Upper lobe of right lung (tissue), 1 donor: ENCODE measurements around the gene TIFAB. TPM values are rescaled to one million over a fixed set of nuclear protein-coding genes. Genes with fewer than 3 reads are reported as not detected.
A peak's percentile ranks its signal among the peaks of the same experiment; 100 is the strongest.

Experiments
- ATAC-seq: fragments of 200-7000 bp; cut with Tn5 transposase; one replicate; pipeline ENCODE4 v1.9.1; 2020; ENCODE audit warnings: mild to moderate bottlenecking, moderate library complexity
- DNase-seq: peaks from one replicate; pipeline ENCODE4 v3.0.0-alpha.2; 2020
- H3K27ac ChIP-seq: fragments of 200-600 bp; one replicate; pipeline ENCODE4 v1.8.0; 2022
- H3K27me3 ChIP-seq: fragments of 200-600 bp; one replicate; pipeline ENCODE4 v1.8.0; 2022; ENCODE audit warnings: mild to moderate bottlenecking
- H3K36me3 ChIP-seq: fragments of 200-600 bp; one replicate; pipeline ENCODE4 v1.8.0; 2022
- H3K4me1 ChIP-seq: fragments of 200-600 bp; one replicate; pipeline ENCODE4 v1.8.0; 2022
- H3K4me3 ChIP-seq: fragments of 200-600 bp; one replicate; pipeline ENCODE4 v1.8.0; 2022; ENCODE audit warnings: mild to moderate bottlenecking
- H3K9me3 ChIP-seq: fragments of 200-600 bp; one replicate; pipeline ENCODE4 v1.8.0; 2022
- CTCF ChIP-seq: fragments of 200-600 bp; IDR thresholded peaks from one replicate; pipeline ENCODE4 v1.8.0; 2022; ENCODE audit warnings: antibody characterized with exemption
- intact Hi-C: fragments of 100-400 bp; cut with DNase I; formaldehyde crosslinking; loops from one replicate; pipeline ENCODE4 v1.11.0; 2022
- total RNA-seq: library from RNA; stranded (reverse); fragmentation: NEBNext Ultra II Directional; extraction: Animal tissue kit (Norgen Biotek cat#: 25700); gene quantifications from one replicate; pipeline ENCODE4 v1.2.1, GENCODE V29; 2021
- donor health status: DM: no; HTN: yes; CAD: no; lungs with severe emphysema.

Gene TIFAB
- total RNA-seq, 1 donor from 2014 or later = 0.43 TPM

GRCh38 chr5:135455876-135456237 is 3.7 kb upstream of the TIFAB start:
- no peak overlapping the region for H3K27ac ChIP-seq
- intact Hi-C loops = no loop called here
- TF ChIP-seq CTCF = no peak
- no peaks in the 10 kb centered on the region for H3K9me3 ChIP-seq
- ATAC-seq (no peak), DNase-seq (peak; percentile 66)
- H3K36me3 ChIP-seq = no peaks in the 10 kb centered on the region
- no peak overlapping the region for H3K4me3 ChIP-seq
- no peaks in the 10 kb centered on the region for H3K27me3 ChIP-seq
- peaks cover 26% of the 10 kb centered on the region for H3K4me1 ChIP-seq

GRCh38 chr5:135454946-135455345 is 2.8 kb upstream of the TIFAB start:
- peaks cover 26% of the 10 kb centered on the region for H3K4me1 ChIP-seq
- no peaks in the 10 kb centered on the region for H3K27me3 ChIP-seq
- no peak for TF ChIP-seq CTCF
- no peak for DNase-seq
- no peak overlapping the region for H3K4me3 ChIP-seq
- no peaks in the 10 kb centered on the region for H3K9me3 ChIP-seq
- no peaks in the 10 kb centered on the region for H3K36me3 ChIP-seq
- no peak overlapping the region for H3K27ac ChIP-seq
- intact Hi-C loops = no loop called here
- no peak for ATAC-seq

GRCh38 chr5:135453613-135454012 is 1.5 kb upstream of the TIFAB start:
- no peaks in the 10 kb centered on the region for H3K36me3 ChIP-seq
- H3K27ac ChIP-seq = no peak overlapping the region
- ATAC-seq = no peak
- no peak for DNase-seq
- peaks cover 17% of the 10 kb centered on the region for H3K4me1 ChIP-seq
- H3K9me3 ChIP-seq = no peaks in the 10 kb centered on the region
- H3K4me3 ChIP-seq = no peak overlapping the region
- H3K27me3 ChIP-seq = peaks cover 7% of the 10 kb centered on the region
- intact Hi-C loops = no loop called here
- TF ChIP-seq CTCF = no peak

GRCh38 chr5:135451581-135452320 is 400 bp downstream of the TIFAB start:
- intact Hi-C loops = no loop called here
- Histone ChIP-seq H3K9me3 (no peaks in the 10 kb centered on the region), H3K27ac (no peak overlapping the region), H3K4me3 (no peak overlapping the region), H3K4me1 (peaks cover 6% of the 10 kb centered on the region), H3K36me3 (no peaks in the 10 kb centered on the region), H3K27me3 (peaks cover 7% of the 10 kb centered on the region)
- ATAC-seq = no peak
- DNase-seq = peak; percentile 49
- no peak for TF ChIP-seq CTCF

- intact Hi-C loops = no loop called here
- no peak overlapping the region for H3K27ac ChIP-seq
- ATAC-seq = no peak
These were observed 1.2 kb downstream of the TIFAB start for GRCh38 chr5:135450952-135451351.

More at GRCh38 chr5:135450952-135451351, 1.2 kb downstream of the TIFAB start:
- Histone ChIP-seq H3K27me3 (peaks cover 7% of the 10 kb centered on the region), H3K9me3 (no peaks in the 10 kb centered on the region), H3K4me3 (no peak overlapping the region), H3K36me3 (no peaks in the 10 kb centered on the region), H3K4me1 (peaks cover 4% of the 10 kb centered on the region)
- no peak for TF ChIP-seq CTCF
- no peak for DNase-seq
